ENCODE measurements around the gene THG1L. TPM values are rescaled to one million over a fixed set of nuclear protein-coding genes. Genes with fewer than 3 reads are reported as not detected.

Gene THG1L
- total RNA-seq, 1 donor from 2014 or later, result 3.4 TPM

DNA sequence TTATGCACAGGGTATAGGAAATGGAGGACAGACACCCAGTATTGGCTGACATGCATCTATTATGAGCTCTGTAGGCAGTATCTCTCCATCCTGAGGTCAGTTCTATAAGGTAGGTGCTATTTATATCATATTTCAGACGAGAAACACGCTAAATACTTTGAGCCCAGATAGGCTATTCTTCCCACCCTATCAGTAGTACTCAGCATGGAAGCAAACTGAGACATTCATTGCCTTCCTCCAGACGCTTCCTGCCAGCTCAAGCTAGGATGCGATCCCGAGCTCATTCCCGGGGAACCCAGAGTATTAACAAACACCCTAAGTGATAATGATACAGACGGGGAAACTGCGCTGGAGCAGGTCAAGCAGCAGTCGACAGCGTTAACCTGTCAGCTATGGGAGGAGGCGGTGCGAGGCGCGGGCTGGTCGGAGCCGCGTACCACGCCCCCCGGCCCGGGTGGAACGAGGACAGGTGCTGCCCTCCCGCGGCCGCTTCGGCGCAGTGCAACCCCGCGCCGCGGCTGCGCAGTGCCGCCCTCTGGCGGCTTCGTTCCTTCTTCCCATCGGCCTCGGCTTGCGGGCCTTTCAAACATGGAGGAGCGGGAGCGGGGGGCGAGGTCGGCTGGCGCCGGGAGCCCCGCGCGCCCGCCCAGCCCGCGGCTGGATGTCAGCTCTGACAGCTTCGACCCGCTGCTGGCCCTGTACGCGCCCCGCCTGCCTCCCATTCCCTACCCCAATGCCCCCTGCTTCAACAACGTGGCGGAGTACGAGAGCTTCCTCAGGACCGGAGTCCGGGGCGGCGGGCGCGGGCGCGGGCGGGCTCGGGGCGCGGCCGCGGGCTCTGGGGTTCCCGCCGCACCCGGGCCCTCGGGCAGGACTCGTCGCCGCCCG, 12.2 kb downstream of the THG1L start, which contains the start of gene LSM11:
Gene LSM11 (plus strand): TSS at position 550 of the 888 bp plus-strand sequence. CDS start 39 bp downstream, at position 589.
- DNase-seq, result peak; percentile 92
- no peaks in the 10 kb centered on the region for H3K36me3 Mint-ChIP-seq (ENCODE audit: unreplicated experiment)
- peak within 1 kb of the TSS; percentile 91 for H3K27ac Mint-ChIP-seq (ENCODE audit: unreplicated experiment)
- TF ChIP-seq CTCF (IDR thresholded peaks at IDR 0.05; ENCODE audit: partially characterized antibody, unreplicated experiment), result peak; percentile 100
- H3K4me3 Mint-ChIP-seq (ENCODE audit: unreplicated experiment), result peak within 1 kb of the TSS; percentile 95
- peaks cover 16% of the 10 kb centered on the region for H3K4me1 Mint-ChIP-seq (ENCODE audit: low read depth, unreplicated experiment)
- peaks cover 6% of the 10 kb centered on the region for H3K27me3 Mint-ChIP-seq (ENCODE audit: unreplicated experiment)
- H3K9me3 Mint-ChIP-seq (ENCODE audit: unreplicated experiment), result peaks cover 7% of the 10 kb centered on the region

DNA sequence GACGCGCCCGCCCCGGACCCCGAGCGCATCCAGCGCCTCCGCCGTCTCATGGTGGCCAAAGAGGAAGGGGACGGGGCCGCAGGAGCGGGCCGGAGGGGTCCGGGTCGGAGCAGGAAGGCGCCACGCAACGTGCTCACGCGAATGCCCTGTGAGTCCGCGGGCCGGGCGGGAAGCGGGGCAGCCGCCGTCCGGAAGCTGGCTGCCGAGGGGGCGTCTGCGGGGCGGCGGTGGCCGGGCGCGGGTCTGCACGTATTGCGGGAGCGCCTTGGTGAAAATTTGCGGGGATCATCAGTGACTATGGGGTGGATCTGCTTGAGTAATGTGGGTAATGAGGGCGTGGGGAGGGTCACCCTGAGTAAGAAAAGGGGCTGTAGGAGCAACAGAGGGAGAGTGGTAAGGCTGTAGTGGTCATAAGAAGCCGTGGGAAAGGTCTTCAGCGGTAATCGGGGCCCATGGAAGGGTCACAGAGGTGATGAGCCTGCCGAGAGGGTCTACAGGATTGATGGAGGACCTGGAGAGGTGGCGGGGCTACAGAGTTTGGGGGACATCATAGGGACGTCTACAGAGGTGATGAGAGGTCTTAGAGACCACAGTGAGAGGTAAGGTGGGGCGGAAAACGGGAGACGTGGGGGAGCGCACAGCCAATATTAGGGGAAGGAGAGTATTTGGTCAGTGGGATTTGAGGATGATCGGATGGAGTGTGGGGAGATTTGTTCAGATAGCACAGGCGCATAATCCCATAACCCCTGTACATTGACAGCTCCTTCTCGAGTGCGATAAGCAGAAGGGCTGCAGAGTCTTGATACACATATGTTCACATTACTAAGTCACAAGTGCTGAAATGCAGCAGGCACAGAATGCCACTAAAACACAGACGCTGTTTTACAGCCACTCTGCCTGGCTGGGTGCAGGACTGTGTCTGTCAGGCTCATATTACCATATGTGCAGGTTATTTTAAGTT, 13.1 kb downstream of the THG1L start:
- H3K9me3 Mint-ChIP-seq (ENCODE audit: unreplicated experiment), result peaks cover 7% of the 10 kb centered on the region
- peak; percentile 61 for DNase-seq
- peak overlapping the region; percentile 95 for H3K4me3 Mint-ChIP-seq (ENCODE audit: unreplicated experiment)
- no peaks in the 10 kb centered on the region for H3K36me3 Mint-ChIP-seq (ENCODE audit: unreplicated experiment)
- peaks cover 6% of the 10 kb centered on the region for H3K27me3 Mint-ChIP-seq (ENCODE audit: unreplicated experiment)
- H3K4me1 Mint-ChIP-seq (ENCODE audit: low read depth, unreplicated experiment), result peaks cover 16% of the 10 kb centered on the region
- no peak for TF ChIP-seq CTCF (IDR thresholded peaks at IDR 0.05; ENCODE audit: partially characterized antibody, unreplicated experiment)
- peak overlapping the region; percentile 91 for H3K27ac Mint-ChIP-seq (ENCODE audit: unreplicated experiment)

DNA sequence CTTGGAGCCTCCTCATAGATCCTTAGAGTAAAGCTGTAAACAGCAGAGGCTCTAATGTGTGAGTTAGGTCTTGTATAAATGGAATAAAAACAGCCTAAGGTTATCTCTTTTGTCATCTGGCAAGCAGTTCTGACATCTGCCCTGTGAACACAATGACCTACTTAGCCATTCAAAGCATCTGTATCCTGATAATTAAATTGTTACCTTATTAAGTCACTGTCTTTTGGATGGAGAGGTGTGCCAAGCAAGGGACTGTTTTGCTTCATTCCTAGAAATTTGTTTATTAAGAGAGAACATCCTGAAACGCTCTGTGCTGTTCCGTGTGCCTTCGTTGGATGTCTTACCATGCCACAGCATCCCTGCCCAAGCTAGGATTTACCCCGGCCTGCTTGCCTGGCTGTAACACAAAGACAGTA, 13.8 kb downstream of the THG1L start:
- H3K36me3 Mint-ChIP-seq (ENCODE audit: unreplicated experiment), result no peaks in the 10 kb centered on the region
- no peak for DNase-seq
- TF ChIP-seq CTCF (IDR thresholded peaks at IDR 0.05; ENCODE audit: partially characterized antibody, unreplicated experiment), result no peak
- H3K9me3 Mint-ChIP-seq (ENCODE audit: unreplicated experiment), result peaks cover 7% of the 10 kb centered on the region
- peaks cover 16% of the 10 kb centered on the region for H3K4me1 Mint-ChIP-seq (ENCODE audit: low read depth, unreplicated experiment)
- H3K4me3 Mint-ChIP-seq (ENCODE audit: unreplicated experiment), result peak overlapping the region; percentile 95
- peak overlapping the region; percentile 91 for H3K27ac Mint-ChIP-seq (ENCODE audit: unreplicated experiment)
- H3K27me3 Mint-ChIP-seq (ENCODE audit: unreplicated experiment), result peaks cover 6% of the 10 kb centered on the region

DNA sequence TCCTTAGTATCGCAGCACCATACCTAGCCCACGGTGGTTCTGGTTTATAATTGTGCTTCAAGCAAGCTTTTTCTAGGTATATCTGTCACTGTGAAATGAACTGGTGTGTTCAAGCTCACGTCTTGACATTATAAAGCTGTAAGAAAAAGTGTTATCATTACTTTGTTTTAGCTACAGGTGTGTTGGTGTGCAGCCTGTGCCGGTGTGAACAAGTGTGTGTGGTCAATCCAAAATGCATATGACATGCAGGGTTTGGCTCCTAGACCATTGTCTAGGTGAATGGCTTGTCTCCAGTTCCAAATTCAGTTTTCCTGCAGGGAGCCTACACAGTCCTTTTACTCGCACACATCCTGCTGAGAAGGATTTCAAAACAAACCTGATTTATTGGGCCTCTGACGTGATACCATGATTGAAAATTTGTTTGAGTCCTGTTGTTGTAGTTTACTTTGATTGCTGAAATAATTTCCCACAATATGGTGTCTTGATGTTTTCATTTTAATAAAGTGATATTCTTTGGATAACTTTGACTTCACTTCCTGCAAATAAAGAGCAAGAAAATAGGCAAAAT, 16.0 kb downstream of the THG1L start:
- Mint-ChIP-seq H3K27me3 (ENCODE audit: unreplicated experiment) (peaks cover 6% of the 10 kb centered on the region), H3K4me3 (ENCODE audit: unreplicated experiment) (no peak overlapping the region), H3K4me1 (ENCODE audit: low read depth, unreplicated experiment) (peaks cover 9% of the 10 kb centered on the region), H3K36me3 (ENCODE audit: unreplicated experiment) (no peaks in the 10 kb centered on the region), H3K9me3 (ENCODE audit: unreplicated experiment) (peaks cover 7% of the 10 kb centered on the region), H3K27ac (ENCODE audit: unreplicated experiment) (no peak overlapping the region)
- TF ChIP-seq CTCF (IDR thresholded peaks at IDR 0.05; ENCODE audit: partially characterized antibody, unreplicated experiment), result no peak
- no peak for DNase-seq

Data from glutamatergic neuron (in vitro differentiated cells).